ENCODE results near the gene ZNF284.

The ZNF284 gene

DNA sequence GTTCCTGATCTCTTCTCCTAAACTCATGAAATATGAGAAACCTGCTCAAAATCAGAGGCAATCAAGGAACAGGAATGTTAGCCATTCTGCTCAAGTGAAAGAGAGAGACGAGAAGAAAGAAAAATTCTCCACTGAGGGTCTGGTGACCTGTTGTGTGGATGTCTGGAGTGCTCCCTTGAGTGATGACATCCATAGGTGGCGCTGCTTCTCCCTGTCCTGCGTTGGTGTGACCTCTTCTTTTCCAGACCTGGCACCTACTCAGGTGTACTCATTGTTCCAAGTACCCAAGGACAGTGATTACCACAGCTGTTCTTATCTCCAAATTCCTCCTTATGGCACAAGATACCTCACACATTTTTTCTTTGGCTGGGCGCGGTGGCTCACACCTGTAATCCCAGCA lies 16.1 kb upstream of the ZNF284 start:
- no peaks in the 10 kb centered on the region for H3K36me3 ChIP-seq (replicated peaks; ENCODE audit: low read depth, low read length)
- no peak overlapping the region for H3K27ac ChIP-seq (ENCODE audit: low read length)
- H3K4me3 ChIP-seq (ENCODE audit: low read length), result no peak overlapping the region
- peaks cover 6% of the 10 kb centered on the region; the same call in 1 of the 2 replicates for H3K9me3 ChIP-seq (ENCODE audit: insufficient read depth, low read length)
- TF ChIP-seq, protein P1, sequence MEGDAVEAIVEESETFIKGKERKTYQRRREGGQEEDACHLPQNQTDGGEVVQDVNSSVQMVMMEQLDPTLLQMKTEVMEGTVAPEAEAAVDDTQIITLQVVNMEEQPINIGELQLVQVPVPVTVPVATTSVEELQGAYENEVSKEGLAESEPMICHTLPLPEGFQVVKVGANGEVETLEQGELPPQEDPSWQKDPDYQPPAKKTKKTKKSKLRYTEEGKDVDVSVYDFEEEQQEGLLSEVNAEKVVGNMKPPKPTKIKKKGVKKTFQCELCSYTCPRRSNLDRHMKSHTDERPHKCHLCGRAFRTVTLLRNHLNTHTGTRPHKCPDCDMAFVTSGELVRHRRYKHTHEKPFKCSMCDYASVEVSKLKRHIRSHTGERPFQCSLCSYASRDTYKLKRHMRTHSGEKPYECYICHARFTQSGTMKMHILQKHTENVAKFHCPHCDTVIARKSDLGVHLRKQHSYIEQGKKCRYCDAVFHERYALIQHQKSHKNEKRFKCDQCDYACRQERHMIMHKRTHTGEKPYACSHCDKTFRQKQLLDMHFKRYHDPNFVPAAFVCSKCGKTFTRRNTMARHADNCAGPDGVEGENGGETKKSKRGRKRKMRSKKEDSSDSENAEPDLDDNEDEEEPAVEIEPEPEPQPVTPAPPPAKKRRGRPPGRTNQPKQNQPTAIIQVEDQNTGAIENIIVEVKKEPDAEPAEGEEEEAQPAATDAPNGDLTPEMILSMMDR (IDR thresholded peaks at IDR 0.05; ENCODE audit: low read depth, low read length), result peak; percentile 11; the same call in 1 of the 2 replicates
- no peak for TF ChIP-seq EZH2phosphoT487 (IDR thresholded peaks at IDR 0.05; ENCODE audit: low read depth)
- no peak overlapping the region for H3K9ac ChIP-seq (ENCODE audit: low read length)
- H4K20me1 ChIP-seq (ENCODE audit: insufficient read depth, low read length), result no peaks in the 10 kb centered on the region
- no peaks in the 10 kb centered on the region for H3K4me1 ChIP-seq (ENCODE audit: low read length)
- no peaks in the 10 kb centered on the region for H3K79me2 ChIP-seq (ENCODE audit: low read length)
- no peaks in the 10 kb centered on the region for H3K27me3 ChIP-seq (ENCODE audit: low read depth, low read length)
- H3K4me2 ChIP-seq (ENCODE audit: low read length), result no peak overlapping the region
- H2AFZ ChIP-seq (ENCODE audit: low read depth, low read length), result no peak overlapping the region

- Histone ChIP-seq H3K4me2 (ENCODE audit: low read length) (no peak overlapping the region), H3K27ac (ENCODE audit: low read length) (no peak overlapping the region), H3K27me3 (ENCODE audit: low read depth, low read length) (no peaks in the 10 kb centered on the region), H3K4me1 (ENCODE audit: low read length) (no peaks in the 10 kb centered on the region), H3K79me2 (ENCODE audit: low read length) (no peaks in the 10 kb centered on the region), H3K9ac (ENCODE audit: low read length) (no peak overlapping the region), H3K4me3 (ENCODE audit: low read length) (no peak overlapping the region), H3K9me3 (ENCODE audit: insufficient read depth, low read length) (peaks cover 6% of the 10 kb centered on the region; the same call in 1 of the 2 replicates), H4K20me1 (ENCODE audit: insufficient read depth, low read length) (no peaks in the 10 kb centered on the region), H2AFZ (ENCODE audit: low read depth, low read length) (no peak overlapping the region), H3K36me3 (replicated peaks; ENCODE audit: low read depth, low read length) (no peaks in the 10 kb centered on the region)
- TF ChIP-seq EZH2phosphoT487 (IDR thresholded peaks at IDR 0.05; ENCODE audit: low read depth), result no peak
- TF ChIP-seq, protein P1 (IDR thresholded peaks at IDR 0.05; ENCODE audit: low read depth, low read length), result no peak
Observed at GRCh38 chr19:44059229-44059628, 12.7 kb upstream of the ZNF284 start.

DNA sequence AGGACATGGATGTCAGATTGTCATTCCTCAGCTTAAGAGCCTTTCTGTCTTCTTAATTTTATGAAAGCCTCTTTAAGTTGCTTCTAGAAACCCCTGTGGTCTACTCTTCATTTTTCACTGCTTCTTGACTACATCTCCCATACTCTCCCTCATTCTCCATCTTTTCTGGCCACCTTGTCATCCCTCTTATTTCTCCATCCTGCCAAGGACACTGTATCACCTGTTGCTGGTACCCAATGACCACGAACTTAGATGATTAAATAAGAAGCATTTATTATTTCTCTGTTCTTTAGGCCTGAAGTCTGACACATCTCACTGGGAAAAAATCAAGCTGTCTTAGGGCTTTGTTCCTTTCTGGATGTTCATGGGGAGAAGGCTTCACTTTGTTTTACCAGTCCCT lies 10.9 kb upstream of the ZNF284 start:
- Histone ChIP-seq H2AFZ (ENCODE audit: low read depth, low read length) (no peak overlapping the region), H3K27ac (ENCODE audit: low read length) (no peak overlapping the region), H3K4me3 (ENCODE audit: low read length) (no peak overlapping the region), H3K4me1 (ENCODE audit: low read length) (no peaks in the 10 kb centered on the region), H3K79me2 (ENCODE audit: low read length) (no peaks in the 10 kb centered on the region), H3K9me3 (ENCODE audit: insufficient read depth, low read length) (peaks cover 3% of the 10 kb centered on the region; the same call in 1 of the 2 replicates), H3K4me2 (ENCODE audit: low read length) (no peak overlapping the region), H3K27me3 (ENCODE audit: low read depth, low read length) (no peaks in the 10 kb centered on the region), H4K20me1 (ENCODE audit: insufficient read depth, low read length) (no peaks in the 10 kb centered on the region), H3K36me3 (replicated peaks; ENCODE audit: low read depth, low read length) (no peaks in the 10 kb centered on the region), H3K9ac (ENCODE audit: low read length) (no peak overlapping the region)
- TF ChIP-seq EZH2phosphoT487 (IDR thresholded peaks at IDR 0.05; ENCODE audit: low read depth), result no peak
- TF ChIP-seq, protein P1 (IDR thresholded peaks at IDR 0.05; ENCODE audit: low read depth, low read length), result no peak

DNA sequence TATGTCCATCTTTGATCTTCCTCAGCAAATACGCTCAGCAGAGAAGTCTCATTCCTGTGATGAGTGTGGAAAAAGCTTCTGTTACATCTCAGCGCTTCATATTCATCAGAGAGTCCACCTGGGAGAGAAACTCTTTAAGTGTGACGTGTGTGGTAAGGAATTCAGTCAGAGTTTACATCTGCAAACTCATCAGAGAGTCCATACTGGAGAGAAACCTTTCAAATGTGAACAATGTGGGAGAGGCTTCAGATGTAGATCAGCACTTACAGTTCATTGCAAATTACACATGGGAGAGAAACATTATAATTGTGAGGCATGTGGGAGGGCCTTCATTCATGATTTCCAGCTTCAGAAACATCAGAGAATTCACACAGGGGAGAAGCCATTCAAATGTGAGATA lies 5.7 kb upstream of the ZNF284 start:
- peaks cover 12% of the 10 kb centered on the region for H3K9me3 ChIP-seq (ENCODE audit: insufficient read depth, low read length)
- H3K36me3 ChIP-seq (replicated peaks; ENCODE audit: low read depth, low read length), result no peaks in the 10 kb centered on the region
- no peak overlapping the region for H3K9ac ChIP-seq (ENCODE audit: low read length)
- H3K79me2 ChIP-seq (ENCODE audit: low read length), result no peaks in the 10 kb centered on the region
- no peaks in the 10 kb centered on the region for H3K4me1 ChIP-seq (ENCODE audit: low read length)
- no peak overlapping the region for H3K4me2 ChIP-seq (ENCODE audit: low read length)
- H3K27ac ChIP-seq (ENCODE audit: low read length), result no peak overlapping the region
- H3K27me3 ChIP-seq (ENCODE audit: low read depth, low read length), result no peaks in the 10 kb centered on the region
- no peak overlapping the region for H2AFZ ChIP-seq (ENCODE audit: low read depth, low read length)
- TF ChIP-seq EZH2phosphoT487 (IDR thresholded peaks at IDR 0.05; ENCODE audit: low read depth), result no peak
- TF ChIP-seq, protein P1 (IDR thresholded peaks at IDR 0.05; ENCODE audit: low read depth, low read length), result no peak
- H3K4me3 ChIP-seq (ENCODE audit: low read length), result no peak overlapping the region
- no peaks in the 10 kb centered on the region for H4K20me1 ChIP-seq (ENCODE audit: insufficient read depth, low read length)
